Naive B cell (primary cell): ENCODE data around the gene MATN3. TPM values are rescaled to one million over a fixed set of nuclear protein-coding genes. Genes with fewer than 3 reads are reported as not detected.

Experiments
- ATAC-seq, 2 donors: fragments of 150-1000 bp; cut with Tn5 transposase; 2 replicates each; pipeline ENCODE4 v1.10.0; 2021; ENCODE audit warnings: low read depth in 2 of 2, mild to moderate bottlenecking in 2 of 2, moderate library complexity in 2 of 2
- DNase-seq: peaks from one replicate; pipeline ENCODE4 v3.0.0; 2022
- H3K27ac Mint-ChIP-seq, 6 donors: one replicate each; pipeline ENCODE4 v1.8.0; 2020 to 2022; ENCODE audit warnings: mild to moderate bottlenecking in 6 of 6, mixed read lengths in 6 of 6, moderate library complexity in 5 of 6, inconsistent platforms in 2 of 6
- H3K27me3 Mint-ChIP-seq, 3 donors: one replicate each; pipeline ENCODE4 v1.8.0; 2021 to 2022; ENCODE audit warnings: mixed read lengths in 3 of 3, mild to moderate bottlenecking in 1 of 3
- H3K36me3 Mint-ChIP-seq, 2 donors: one replicate each; pipeline ENCODE4 v1.8.0; 2020 to 2022; ENCODE audit warnings: mixed read lengths in 2 of 2, inconsistent platforms in 1 of 2, mild to moderate bottlenecking in 1 of 2
- H3K4me1 Mint-ChIP-seq, 3 donors: one replicate each; pipeline ENCODE4 v1.8.0; 2020 to 2022; ENCODE audit warnings: mixed read lengths in 3 of 3, inconsistent platforms in 1 of 3, mild to moderate bottlenecking in 1 of 3, moderate library complexity in 1 of 3
- H3K4me3 Mint-ChIP-seq, 8 donors: one replicate each; pipeline ENCODE4 v1.8.0; 2020 to 2022; ENCODE audit warnings: mild to moderate bottlenecking in 8 of 8, mixed read lengths in 8 of 8, moderate library complexity in 8 of 8, inconsistent platforms in 2 of 8
- H3K9me3 Mint-ChIP-seq, 7 donors: one replicate each; pipeline ENCODE4 v1.8.0; 2020 to 2022; ENCODE audit warnings: mixed read lengths in 7 of 7, mild to moderate bottlenecking in 5 of 7, inconsistent platforms in 2 of 7, moderate library complexity in 1 of 7
- polyA plus RNA-seq, 6 donors: library from polyadenylated mRNA; unstranded; fragments of 300-500 nt; fragmentation: Illumina TruSeq; gene quantifications; one replicate each; pipeline ENCODE4 v1.2.3, GENCODE V29; 2021; ENCODE audit warnings: low read depth in 6 of 6

The MATN3 gene
- polyA plus RNA-seq, 6 donors from 2014 or later: not detected

- ATAC-seq (no peak), DNase-seq (no peak)
- H3K36me3 Mint-ChIP-seq: no peaks in the 10 kb centered on the region
- peaks cover 45 to 75% (median 61%) of the 10 kb centered on the region in 3 donors for H3K27me3 Mint-ChIP-seq
- peak overlapping the region in 2 of 6 donors; percentile 20 to 24 for H3K27ac Mint-ChIP-seq
- peak overlapping the region; percentile 62 to 90 (median 80) for H3K4me3 Mint-ChIP-seq
- H3K9me3 Mint-ChIP-seq: peaks cover 0 to 5% (median 0%) of the 10 kb centered on the region in 7 donors
- peaks cover 6 to 9% (median 8%) of the 10 kb centered on the region in 3 donors for H3K4me1 Mint-ChIP-seq
These were observed 1.0 kb downstream of the MATN3 start for GRCh38 chr2:20011276-20012031.

- no peak overlapping the region for H3K27ac Mint-ChIP-seq
- peaks cover 38 to 76% (median 50%) of the 10 kb centered on the region in 3 donors for H3K27me3 Mint-ChIP-seq
- no peaks in the 10 kb centered on the region for H3K36me3 Mint-ChIP-seq
- no peak overlapping the region for H3K4me3 Mint-ChIP-seq
- no peak for DNase-seq
- H3K9me3 Mint-ChIP-seq: no peaks in the 10 kb centered on the region
- H3K4me1 Mint-ChIP-seq: peaks cover 6 to 9% (median 8%) of the 10 kb centered on the region in 3 donors
- ATAC-seq: no peak
These were observed 3.8 kb downstream of the MATN3 start for GRCh38 chr2:20008703-20009102.

GRCh38 chr2:20005891-20006470, 6.5 kb downstream of the MATN3 start:
- Mint-ChIP-seq H3K4me1 (no peaks in the 10 kb centered on the region), H3K27me3 (peaks cover 34 to 78% (median 55%) of the 10 kb centered on the region in 3 donors), H3K36me3 (no peaks in the 10 kb centered on the region), H3K4me3 (no peak overlapping the region), H3K27ac (no peak overlapping the region), H3K9me3 (no peaks in the 10 kb centered on the region)
- ATAC-seq (no peak), DNase-seq (no peak)

GRCh38 chr2:20005067-20005627, 7.3 kb downstream of the MATN3 start:
- DNase-seq: no peak
- Mint-ChIP-seq H3K36me3 (no peaks in the 10 kb centered on the region), H3K27me3 (peaks cover 29 to 71% (median 52%) of the 10 kb centered on the region in 3 donors), H3K27ac (no peak overlapping the region), H3K4me1 (no peaks in the 10 kb centered on the region), H3K9me3 (no peaks in the 10 kb centered on the region), H3K4me3 (no peak overlapping the region)
- no peak for ATAC-seq

- no peaks in the 10 kb centered on the region for H3K4me1 Mint-ChIP-seq
- H3K36me3 Mint-ChIP-seq: no peaks in the 10 kb centered on the region
- no peak overlapping the region for H3K4me3 Mint-ChIP-seq
- ATAC-seq: no peak
- H3K27me3 Mint-ChIP-seq: peaks cover 30 to 57% (median 51%) of the 10 kb centered on the region in 3 donors
- H3K9me3 Mint-ChIP-seq: no peaks in the 10 kb centered on the region
- no peak for DNase-seq
- no peak overlapping the region for H3K27ac Mint-ChIP-seq
These were observed 11.1 kb downstream of the MATN3 start for GRCh38 chr2:20001361-20001863.

- peaks cover 8 to 16% (median 13%) of the 10 kb centered on the region in 3 donors for H3K4me1 Mint-ChIP-seq
- DNase-seq: no peak
These were observed 18.7 kb downstream of the MATN3 start for GRCh38 chr2:19993731-19994130.

GRCh38 chr2:19991895-19992294, 20.6 kb downstream of the MATN3 start:
- Mint-ChIP-seq H3K27ac (no peak overlapping the region), H3K36me3 (no peaks in the 10 kb centered on the region), H3K9me3 (no peaks in the 10 kb centered on the region), H3K4me3 (peak overlapping the region in 1 of 8 donors; percentile 98), H3K27me3 (peaks cover 14 to 43% (median 22%) of the 10 kb centered on the region in 3 donors), H3K4me1 (peaks cover 15 to 24% (median 22%) of the 10 kb centered on the region in 3 donors)
- no peak for ATAC-seq
- DNase-seq: no peak

More at GRCh38 chr2:19993731-19994130, 18.7 kb downstream of the MATN3 start:
- no peaks in the 10 kb centered on the region for H3K36me3 Mint-ChIP-seq
- H3K9me3 Mint-ChIP-seq: no peaks in the 10 kb centered on the region
- H3K4me3 Mint-ChIP-seq: peak overlapping the region in 1 of 8 donors; percentile 44
- H3K27me3 Mint-ChIP-seq: peaks cover 19 to 55% (median 37%) of the 10 kb centered on the region in 3 donors
- no peak overlapping the region for H3K27ac Mint-ChIP-seq
- ATAC-seq: no peak

- H3K4me3 Mint-ChIP-seq: peak overlapping the region; percentile 91 to 98 (median 94)
- H3K27me3 Mint-ChIP-seq: peaks cover 8 to 29% (median 14%) of the 10 kb centered on the region in 3 donors
- peaks cover 20 to 24% (median 22%) of the 10 kb centered on the region in 3 donors for H3K4me1 Mint-ChIP-seq
- DNase-seq: no peak
- peaks cover 0 to 9% of the 10 kb centered on the region in 2 donors for H3K36me3 Mint-ChIP-seq
- H3K9me3 Mint-ChIP-seq: no peaks in the 10 kb centered on the region
- ATAC-seq: no peak
- peak overlapping the region; percentile 72 to 98 (median 93) for H3K27ac Mint-ChIP-seq
These were observed 22.1 kb downstream of the MATN3 start for GRCh38 chr2:19990416-19990728.

GRCh38 chr2:19989667-19990415, 22.6 kb downstream of the MATN3 start, which contains the start of gene WDR35:
WDR35 (minus strand) TSS chr2:19990105; CDS start chr2:19990015, 90 bp downstream.
- Mint-ChIP-seq H3K27ac (peak within 1 kb of the TSS; percentile 93 to 98 (median 96)), H3K36me3 (peaks cover 0 to 9% of the 10 kb centered on the region in 2 donors), H3K27me3 (peaks cover 8 to 29% (median 14%) of the 10 kb centered on the region in 3 donors), H3K4me1 (peaks cover 20 to 24% (median 22%) of the 10 kb centered on the region in 3 donors), H3K9me3 (no peaks in the 10 kb centered on the region), H3K4me3 (peak within 1 kb of the TSS; percentile 91 to 98 (median 94))
- ATAC-seq (peak; percentile 93), DNase-seq (peak; percentile 90)

- peaks cover 0 to 11% of the 10 kb centered on the region in 2 donors for H3K36me3 Mint-ChIP-seq
- peak overlapping the region; percentile 91 to 98 (median 94) for H3K4me3 Mint-ChIP-seq
- no peaks in the 10 kb centered on the region for H3K9me3 Mint-ChIP-seq
- H3K27me3 Mint-ChIP-seq: peaks cover 8 to 24% (median 9%) of the 10 kb centered on the region in 3 donors
- H3K4me1 Mint-ChIP-seq: peaks cover 20 to 24% (median 22%) of the 10 kb centered on the region in 3 donors
- H3K27ac Mint-ChIP-seq: peak overlapping the region; percentile 93 to 98 (median 96)
- DNase-seq (no peak), ATAC-seq (no peak)
These were observed 23.2 kb downstream of the MATN3 start for GRCh38 chr2:19989342-19989666.

- ATAC-seq: no peak
- H3K9me3 Mint-ChIP-seq: no peaks in the 10 kb centered on the region
- H3K27ac Mint-ChIP-seq: peak overlapping the region; percentile 20 to 98 (median 94)
- peaks cover 6 to 16% (median 8%) of the 10 kb centered on the region in 3 donors for H3K27me3 Mint-ChIP-seq
- no peak for DNase-seq
- H3K36me3 Mint-ChIP-seq: peaks cover 0 to 14% of the 10 kb centered on the region in 2 donors
- H3K4me1 Mint-ChIP-seq: peaks cover 20 to 24% (median 22%) of the 10 kb centered on the region in 3 donors
- H3K4me3 Mint-ChIP-seq: peak overlapping the region; percentile 12 to 98 (median 94)
These were observed 23.9 kb downstream of the MATN3 start for GRCh38 chr2:19988600-19988999.

- peaks cover 0 to 10% (median 8%) of the 10 kb centered on the region in 3 donors for H3K27me3 Mint-ChIP-seq
- H3K9me3 Mint-ChIP-seq: no peaks in the 10 kb centered on the region
- peak overlapping the region in 5 of 6 donors; percentile 18 to 98 (median 76) for H3K27ac Mint-ChIP-seq
- H3K4me1 Mint-ChIP-seq: peaks cover 20 to 24% (median 22%) of the 10 kb centered on the region in 3 donors
- ATAC-seq (peak; percentile 30 to 53), DNase-seq (peak; percentile 22)
- H3K36me3 Mint-ChIP-seq: peaks cover 0 to 14% of the 10 kb centered on the region in 2 donors
- H3K4me3 Mint-ChIP-seq: peak overlapping the region in 4 of 8 donors; percentile 2 to 98 (median 66)
These were observed 24.5 kb downstream of the MATN3 start for GRCh38 chr2:19987936-19988335.

- no peaks in the 10 kb centered on the region for H3K9me3 Mint-ChIP-seq
- H3K27ac Mint-ChIP-seq: no peak overlapping the region
- peaks cover 0 to 35% of the 10 kb centered on the region in 2 donors for H3K36me3 Mint-ChIP-seq
- H3K27me3 Mint-ChIP-seq: no peaks in the 10 kb centered on the region
- DNase-seq (no peak), ATAC-seq (no peak)
- H3K4me1 Mint-ChIP-seq: peaks cover 0 to 4% (median 0%) of the 10 kb centered on the region in 3 donors
- no peak overlapping the region for H3K4me3 Mint-ChIP-seq
These were observed 30.2 kb downstream of the MATN3 start for GRCh38 chr2:19982268-19982667.
